Measurements from ENCODE around the gene MAST4.
"Not testable (repeated sequence)": the region's sequence is repeated elsewhere in the genome, so short reads cannot be mapped to it uniquely, and the experiment has no call there.

Gene MAST4

DNA sequence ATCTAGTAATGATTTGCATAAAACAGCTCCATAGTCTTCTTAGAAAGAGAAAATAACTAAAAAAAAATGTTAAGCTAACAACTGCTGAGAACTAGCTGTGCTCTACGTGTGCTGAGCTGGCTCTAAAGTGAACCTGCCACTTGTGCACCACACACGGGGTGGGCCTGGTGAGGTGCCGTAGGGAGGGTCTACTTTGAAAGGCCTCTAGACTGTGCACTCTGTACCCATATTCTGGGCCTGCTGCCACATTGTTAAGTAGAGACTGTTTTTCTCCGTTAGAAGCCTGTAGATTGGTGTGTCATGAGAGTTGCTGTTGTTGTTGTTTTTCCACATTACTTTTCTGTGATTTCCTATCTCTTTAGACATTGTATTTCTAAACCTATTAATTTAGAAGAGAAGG is 506.5 kb downstream of the MAST4 start:
- no peak for FAIRE-seq

GRCh38 chr5:67104859-67105258 is 508.7 kb downstream of the MAST4 start:
- FAIRE-seq = no peak

- FAIRE-seq = no peak
These were observed 509.1 kb downstream of the MAST4 start for GRCh38 chr5:67105270-67105669.

DNA sequence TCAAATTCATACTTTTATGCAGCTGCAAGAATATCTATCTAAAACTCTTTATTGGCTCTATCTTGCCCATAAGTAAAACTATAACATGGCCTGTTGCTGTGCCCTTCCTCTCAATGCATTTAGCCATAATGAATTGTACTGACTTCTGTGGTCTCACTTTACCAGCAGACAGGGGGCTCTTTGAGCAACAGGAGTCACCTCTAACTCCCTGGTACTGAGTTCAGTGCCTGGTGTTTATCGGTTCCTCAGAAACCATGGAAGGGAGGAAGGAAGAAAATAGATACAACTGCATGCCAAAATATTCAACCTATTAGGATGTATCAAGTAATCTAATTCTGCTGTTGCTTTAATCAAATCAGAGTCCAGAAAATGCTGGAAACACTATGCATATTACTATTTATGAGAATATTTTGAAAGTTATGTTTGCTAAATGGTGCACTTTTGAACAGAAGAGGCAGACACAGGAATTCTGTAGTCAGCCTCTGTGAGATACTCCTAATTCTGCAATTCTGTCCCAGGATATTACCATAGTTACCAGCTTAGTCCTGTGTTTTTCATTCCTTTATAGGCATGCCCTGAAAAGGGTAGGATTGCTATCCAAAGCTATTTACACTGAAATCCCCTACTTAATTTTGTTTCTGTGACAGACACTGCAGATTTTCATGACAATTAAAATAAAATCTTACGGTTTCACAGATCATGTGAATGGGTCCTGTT is 510.6 kb downstream of the MAST4 start:
- FAIRE-seq = no peak

DNA sequence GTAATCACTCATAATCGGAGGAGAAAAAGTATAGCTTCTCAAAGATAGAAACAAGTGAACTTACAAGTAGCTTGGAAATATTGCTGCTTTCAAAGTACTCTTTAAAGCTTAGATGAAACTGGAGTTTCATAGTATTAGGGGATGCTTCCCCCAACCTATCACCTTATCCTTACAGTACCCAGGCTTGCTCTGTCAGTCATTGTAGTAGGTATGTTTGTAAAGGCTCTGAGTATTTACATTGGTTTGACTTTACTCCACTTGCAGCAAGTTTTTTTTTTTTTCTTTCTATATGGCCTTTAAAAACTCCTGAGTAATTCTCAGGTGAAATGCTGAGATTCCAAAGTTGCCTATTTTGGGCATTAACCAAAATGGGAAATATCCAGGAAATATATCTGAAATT is 515.6 kb downstream of the MAST4 start:
- FAIRE-seq = no peak

GRCh38 chr5:67115246-67115645 is 519.1 kb downstream of the MAST4 start:
- FAIRE-seq = peak; percentile 99

DNA sequence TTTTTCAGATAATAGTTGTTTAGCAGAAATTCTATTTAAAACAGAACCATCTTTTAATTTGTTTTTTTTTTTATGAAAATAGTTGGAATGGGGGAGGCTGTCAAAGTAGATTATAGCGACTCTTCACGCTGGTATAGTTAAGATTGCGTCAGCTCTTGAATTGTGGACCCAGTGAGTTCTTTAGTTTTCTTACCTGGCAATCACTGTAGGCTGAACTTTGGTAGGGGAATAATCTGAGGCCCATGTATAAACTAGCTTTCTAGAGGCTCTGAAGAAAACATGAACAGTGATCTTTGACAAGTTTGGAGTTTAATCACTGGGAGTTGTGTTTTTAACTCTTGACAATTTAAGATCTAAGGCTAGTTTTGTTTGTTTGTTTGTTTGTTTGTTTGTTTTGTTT is 519.6 kb downstream of the MAST4 start:
- FAIRE-seq = no peak

- FAIRE-seq = no peak
These were observed 521.9 kb downstream of the MAST4 start for GRCh38 chr5:67118050-67118620.

DNA sequence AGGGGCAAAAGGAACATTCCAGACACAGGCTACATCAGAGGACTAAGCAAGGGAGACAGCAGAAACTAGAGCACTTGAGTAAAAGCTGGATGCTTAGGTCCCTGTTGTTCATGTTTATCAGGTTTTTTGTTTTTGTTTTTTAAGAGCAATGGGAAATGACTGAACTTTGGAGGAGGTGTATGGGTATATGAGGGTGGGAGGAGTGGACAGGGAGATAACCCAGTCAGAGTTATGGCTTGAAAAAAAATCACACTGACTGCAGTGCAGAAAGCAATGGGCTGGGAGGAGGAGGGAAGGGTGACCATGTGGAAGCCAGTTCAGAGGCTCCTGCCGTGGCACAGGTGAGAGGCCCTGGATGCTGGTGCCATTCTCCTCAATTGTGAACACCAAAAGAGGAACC is 522.8 kb downstream of the MAST4 start:
- FAIRE-seq = no peak

GRCh38 chr5:67120032-67120431 is 523.8 kb downstream of the MAST4 start:
- no peak for FAIRE-seq

DNA sequence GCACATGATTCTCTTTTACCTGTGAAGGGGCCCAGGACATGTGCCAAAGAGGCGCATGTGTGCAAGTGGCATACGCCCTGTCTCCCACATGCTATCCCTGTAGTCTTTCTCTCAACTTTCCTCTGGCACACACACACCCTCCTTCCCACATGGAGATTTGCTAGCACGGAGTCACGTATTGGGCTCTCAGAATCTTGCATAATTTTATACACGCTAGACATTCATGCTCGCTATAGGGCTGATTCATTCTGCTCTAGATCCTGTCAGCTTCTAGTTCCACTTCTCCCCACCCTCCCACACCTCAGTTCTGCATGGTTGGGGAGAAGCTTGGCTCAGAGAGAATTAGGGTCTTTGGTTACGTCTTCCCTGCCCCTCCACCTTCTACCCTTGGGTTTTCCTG is 527.6 kb downstream of the MAST4 start:
- FAIRE-seq = no peak

DNA sequence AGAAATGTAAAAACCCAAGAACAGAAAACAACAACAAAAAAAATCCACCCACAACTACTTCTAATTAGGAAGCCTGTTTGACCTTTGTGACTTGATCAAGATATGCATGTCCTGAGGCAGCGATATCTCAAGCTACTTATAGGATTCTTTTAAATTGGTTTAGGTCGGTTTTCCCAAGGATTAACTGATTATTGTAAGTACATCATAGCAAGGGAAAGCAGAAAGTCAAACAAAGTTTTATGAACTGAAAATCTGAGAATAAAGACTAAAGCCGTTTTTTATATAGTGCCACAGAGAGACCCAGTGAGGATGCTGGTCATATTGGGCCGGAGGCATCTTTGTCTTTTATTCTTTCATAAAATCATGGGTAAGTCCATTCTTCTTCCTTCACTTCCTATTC is 528.4 kb downstream of the MAST4 start:
- FAIRE-seq = peak; percentile 41

GRCh38 chr5:67127347-67127895 is 531.2 kb downstream of the MAST4 start:
- not testable (repeated sequence) for FAIRE-seq

DNA sequence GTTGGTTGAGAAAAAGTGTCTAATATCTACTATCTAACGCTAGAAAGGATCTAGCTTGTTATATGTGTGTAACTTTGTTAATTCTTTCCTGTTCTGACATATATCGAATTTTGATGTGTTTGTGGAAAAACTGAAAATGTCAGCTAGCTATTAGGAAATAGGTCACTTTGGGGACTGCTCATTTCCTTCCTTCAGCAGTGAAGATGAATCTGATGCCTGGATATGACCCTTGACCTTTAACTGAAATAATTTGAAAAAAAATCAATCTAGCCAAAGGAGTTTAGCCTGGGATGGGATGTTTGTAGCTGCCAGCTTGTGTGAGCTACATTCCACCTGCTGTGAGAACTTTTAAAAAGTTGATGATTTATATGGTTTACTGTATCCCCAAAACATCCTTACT is 533.6 kb downstream of the MAST4 start:
- FAIRE-seq = no peak

GRCh38 chr5:67133217-67133616 is 537.0 kb downstream of the MAST4 start:
- no peak for FAIRE-seq

GRCh38 chr5:67133776-67134175 is 537.6 kb downstream of the MAST4 start:
- FAIRE-seq = peak; percentile 89

DNA sequence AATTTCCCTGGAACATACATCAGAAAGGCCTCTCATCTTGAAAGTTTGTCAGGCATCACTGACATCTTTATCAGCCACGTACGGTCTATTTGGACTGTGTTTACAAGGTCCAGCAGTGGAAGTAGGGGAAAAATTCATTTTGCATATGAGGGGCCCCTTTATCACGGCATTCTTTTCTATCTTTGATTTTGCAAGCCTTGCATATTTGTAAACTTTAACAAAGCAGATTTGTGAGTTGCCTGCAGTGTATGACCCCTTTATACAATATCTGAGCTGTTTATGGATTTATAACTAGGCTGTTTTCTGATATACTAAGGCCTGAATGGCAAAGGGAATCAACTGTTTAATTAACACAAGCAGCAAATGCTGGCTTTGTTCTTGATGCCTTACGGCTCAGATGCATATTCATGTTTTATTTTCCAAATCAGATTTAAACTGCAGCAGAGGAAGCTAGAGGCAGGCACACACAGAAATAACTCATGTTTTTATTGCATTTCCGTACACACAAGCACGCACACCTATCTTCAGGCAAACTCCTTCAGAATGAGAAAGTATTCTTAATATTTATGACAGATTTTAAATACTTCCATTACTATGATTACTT is 539.3 kb downstream of the MAST4 start:
- FAIRE-seq = peak; percentile 36

- FAIRE-seq = no peak
These were observed 542.8 kb downstream of the MAST4 start for GRCh38 chr5:67139030-67139429.

DNA sequence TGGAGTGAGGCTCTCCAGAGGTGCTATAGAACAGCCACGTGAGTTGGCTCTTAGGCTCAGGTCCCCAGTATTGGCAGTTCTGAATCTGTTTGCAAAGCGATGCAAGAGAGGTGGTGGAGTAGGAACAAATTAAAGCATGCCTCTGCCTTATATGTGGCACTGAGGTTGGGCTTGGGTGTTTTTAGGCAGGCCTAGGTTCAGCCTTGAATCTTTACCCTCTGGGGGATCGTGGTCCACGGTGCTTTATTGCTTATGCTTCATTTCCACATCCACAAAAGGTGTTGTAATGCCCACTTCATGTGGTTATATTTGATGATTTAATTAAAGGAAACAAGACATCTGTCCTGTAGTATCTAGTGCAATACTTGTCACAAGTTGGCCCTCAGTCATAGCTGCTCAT is 544.2 kb downstream of the MAST4 start:
- FAIRE-seq = no peak

GRCh38 chr5:67141644-67142043 is 545.5 kb downstream of the MAST4 start:
- peak; percentile 100 for FAIRE-seq

DNA sequence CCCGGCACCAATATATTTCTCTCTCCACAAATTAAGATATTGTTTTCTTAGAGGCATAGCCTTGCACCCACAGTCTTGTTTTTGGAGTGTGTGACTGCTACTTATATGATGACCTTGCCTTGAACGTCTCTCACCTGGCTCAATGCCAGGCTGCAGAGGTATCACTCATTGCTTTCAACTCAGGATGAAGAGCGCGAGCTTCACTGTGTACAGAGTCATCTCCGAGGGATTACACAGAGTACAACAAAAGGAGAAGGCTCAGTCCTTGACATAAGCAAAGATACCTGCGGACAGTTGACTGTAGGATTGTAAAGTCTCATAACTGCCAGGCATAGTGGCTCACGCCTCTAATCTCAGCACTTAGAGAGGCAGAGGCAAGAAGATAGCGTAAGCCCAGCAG is 546.6 kb downstream of the MAST4 start:
- FAIRE-seq = peak; percentile 51

DNA sequence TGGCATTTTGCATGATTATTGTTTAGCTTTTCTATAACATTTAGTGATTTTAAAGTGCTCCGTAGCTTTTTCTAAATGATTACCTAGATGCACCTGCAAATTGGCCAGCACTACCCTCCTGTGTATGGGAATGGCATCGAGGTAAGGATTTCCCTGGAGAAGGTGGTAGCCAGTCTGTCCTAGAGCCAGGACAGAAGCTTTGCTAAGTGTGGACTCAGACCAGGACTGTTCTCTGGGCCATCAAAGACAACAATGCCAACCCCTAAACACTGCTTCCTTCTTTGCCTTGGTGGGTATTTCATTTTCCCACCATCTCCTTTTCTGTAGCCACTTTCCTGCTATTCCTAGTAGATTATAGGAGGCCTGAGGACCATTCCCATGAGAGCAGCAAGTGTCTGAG is 547.4 kb downstream of the MAST4 start:
- FAIRE-seq = no peak

DNA sequence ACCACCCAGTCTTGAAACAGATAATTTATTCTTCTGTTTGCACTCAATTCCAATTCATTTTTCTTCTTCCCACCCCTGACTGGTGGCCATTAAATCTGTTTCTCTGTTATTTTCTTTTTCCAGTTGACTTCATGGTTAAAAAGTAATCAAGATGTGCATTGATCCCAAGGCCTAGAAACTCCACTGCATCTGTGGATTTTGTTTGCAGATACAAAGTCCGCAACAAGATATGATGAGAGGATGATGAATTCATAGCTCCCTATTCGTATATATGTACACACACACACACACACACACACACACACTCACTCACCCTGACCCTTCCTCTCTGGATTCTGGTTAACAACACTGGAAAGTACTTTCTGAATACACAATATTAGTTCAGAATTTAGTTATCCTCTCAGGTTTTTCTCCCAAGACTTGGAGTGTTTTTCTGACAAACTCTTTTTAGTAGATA is 548.0 kb downstream of the MAST4 start:
- FAIRE-seq = peak; percentile 74

- FAIRE-seq = no peak
These were observed 550.4 kb downstream of the MAST4 start for GRCh38 chr5:67146574-67146973.

Data from islet of Langerhans (tissue), 1 donor.